ENCODE data around the gene BTBD9. TPM values are rescaled to one million over a fixed set of nuclear protein-coding genes. Genes with fewer than 3 reads are reported as not detected.

The BTBD9 gene
- 4.2 TPM for polyA plus RNA-seq (2013, experiment 1 of 2)
- 4.4 TPM for polyA plus RNA-seq (2013, experiment 2 of 2)

GRCh38 chr6:38639498-38640215 lies at the start of gene BTBD9:
BTBD9 (minus strand) TSS chr6:38639929.
- no peaks in the 10 kb centered on the region for H3K27me3 ChIP-seq (ENCODE audit: control insufficient read depth in 1 of 2, insufficient read depth in 1 of 2, low read length in 2 of 2)

GRCh38 chr6:38688579-38689087 lies 48.9 kb upstream of the BTBD9 start:
- Histone ChIP-seq H2BK12ac (ENCODE audit: low read length in 2 of 2) (no peak overlapping the region), H3K79me1 (replicated peaks; ENCODE audit: low read length, poor library complexity, severe bottlenecking) (peaks cover 16% of the 10 kb centered on the region), H4K8ac (ENCODE audit: low read length) (no peak overlapping the region), H2BK120ac (ENCODE audit: low read depth, low read length) (no peak overlapping the region), H2BK15ac (ENCODE audit: low read depth, poor library complexity, severe bottlenecking) (no peak overlapping the region), H4K91ac (ENCODE audit: low read length) (no peak overlapping the region), H3K36me3 (ENCODE audit: control insufficient read depth in 1 of 2, insufficient read depth in 2 of 2, low read depth in 1 of 2, low read length in 2 of 2) (peaks cover 3 to 16% of the 10 kb centered on the region in 2 experiments), H3K14ac (ENCODE audit: low read length in 2 of 2) (peak overlapping the region in 1 of 2 experiments; percentile 38), H3K4me2 (ENCODE audit: low read length, poor library complexity, severe bottlenecking) (no peak overlapping the region), H3K4me3 (ENCODE audit: insufficient read depth in 1 of 2, low read depth in 1 of 2, low read length in 2 of 2) (no peak overlapping the region), H3K27ac (ENCODE audit: low read length, poor library complexity, severe bottlenecking) (no peak overlapping the region), H2AFZ (ENCODE audit: low read depth, low read length) (no peak overlapping the region), H3K18ac (ENCODE audit: low read depth in 1 of 2, low read length in 2 of 2) (no peak overlapping the region), H3K23ac (ENCODE audit: low read length in 2 of 2) (no peak overlapping the region), H2AK5ac (ENCODE audit: low read length, severe bottlenecking) (no peak overlapping the region), H3K4me1 (ENCODE audit: control insufficient read depth, insufficient read depth, low read depth, low read length) (peaks cover 2% of the 10 kb centered on the region), H2BK5ac (ENCODE audit: low read depth, low read length, poor library complexity, severe bottlenecking) (no peak overlapping the region), H3K27me3 (ENCODE audit: control insufficient read depth in 1 of 2, insufficient read depth in 1 of 2, low read length in 2 of 2) (no peaks in the 10 kb centered on the region), H3K4ac (ENCODE audit: low read depth in 1 of 2, low read length in 2 of 2) (no peak overlapping the region), H3K9ac (ENCODE audit: low read length) (no peak overlapping the region), H3K9me3 (ENCODE audit: control insufficient read depth, low read length) (no peaks in the 10 kb centered on the region)
- DNase-seq = no peak
- 99% methylated on average over 6 of the region's 6 CpGs for WGBS

More at GRCh38 chr6:38639498-38640215, at the start of gene BTBD9:
- Histone ChIP-seq H3K14ac (ENCODE audit: low read length in 2 of 2) (peak within 1 kb of the TSS; percentile 62 to 92), H3K4me1 (ENCODE audit: control insufficient read depth, insufficient read depth, low read depth, low read length) (peaks cover 6% of the 10 kb centered on the region), H3K4me3 (ENCODE audit: insufficient read depth in 1 of 2, low read depth in 1 of 2, low read length in 2 of 2) (peak within 1 kb of the TSS; percentile 94 to 97), H3K4me2 (ENCODE audit: low read length, poor library complexity, severe bottlenecking) (peak within 1 kb of the TSS; percentile 73), H3K9me3 (ENCODE audit: control insufficient read depth, low read length) (no peaks in the 10 kb centered on the region), H3K27ac (ENCODE audit: low read length, poor library complexity, severe bottlenecking) (peak within 1 kb of the TSS; percentile 59), H3K18ac (ENCODE audit: low read depth in 1 of 2, low read length in 2 of 2) (peak within 1 kb of the TSS; percentile 94 to 95), H2BK15ac (ENCODE audit: low read depth, poor library complexity, severe bottlenecking) (peak within 1 kb of the TSS; percentile 96), H3K79me1 (replicated peaks; ENCODE audit: low read length, poor library complexity, severe bottlenecking) (peaks cover 21% of the 10 kb centered on the region), H3K4ac (ENCODE audit: low read depth in 1 of 2, low read length in 2 of 2) (peak within 1 kb of the TSS; percentile 79 to 94), H3K23ac (ENCODE audit: low read length in 2 of 2) (no peak within 1 kb of the TSS), H2AFZ (ENCODE audit: low read depth, low read length) (peak within 1 kb of the TSS; percentile 94), H2BK120ac (ENCODE audit: low read depth, low read length) (peak within 1 kb of the TSS; percentile 95), H2AK5ac (ENCODE audit: low read length, severe bottlenecking) (peak within 1 kb of the TSS; percentile 26), H3K36me3 (ENCODE audit: control insufficient read depth in 1 of 2, insufficient read depth in 2 of 2, low read depth in 1 of 2, low read length in 2 of 2) (no peaks in the 10 kb centered on the region), H3K9ac (ENCODE audit: low read length) (peak within 1 kb of the TSS; percentile 98), H2BK12ac (ENCODE audit: low read length in 2 of 2) (peak within 1 kb of the TSS in 1 of 2 experiments; percentile 80), H4K91ac (ENCODE audit: low read length) (peak within 1 kb of the TSS; percentile 95), H4K8ac (ENCODE audit: low read length) (peak within 1 kb of the TSS; percentile 98), H2BK5ac (ENCODE audit: low read depth, low read length, poor library complexity, severe bottlenecking) (peak within 1 kb of the TSS; percentile 49)
- under 1% methylated on average over 66 of the region's 82 CpGs for WGBS
- DNase-seq = peak; percentile 89

GRCh38 chr6:38687549-38687948 lies 47.8 kb upstream of the BTBD9 start:
- Histone ChIP-seq H2AK5ac (ENCODE audit: low read length, severe bottlenecking) (no peak overlapping the region), H2BK5ac (ENCODE audit: low read depth, low read length, poor library complexity, severe bottlenecking) (no peak overlapping the region), H3K9ac (ENCODE audit: low read length) (no peak overlapping the region), H4K91ac (ENCODE audit: low read length) (no peak overlapping the region), H3K79me1 (replicated peaks; ENCODE audit: low read length, poor library complexity, severe bottlenecking) (peaks cover 16% of the 10 kb centered on the region), H3K4me3 (ENCODE audit: insufficient read depth in 1 of 2, low read depth in 1 of 2, low read length in 2 of 2) (no peak overlapping the region), H3K27ac (ENCODE audit: low read length, poor library complexity, severe bottlenecking) (no peak overlapping the region), H2BK15ac (ENCODE audit: low read depth, poor library complexity, severe bottlenecking) (no peak overlapping the region), H3K9me3 (ENCODE audit: control insufficient read depth, low read length) (no peaks in the 10 kb centered on the region), H3K4ac (ENCODE audit: low read depth in 1 of 2, low read length in 2 of 2) (no peak overlapping the region), H2BK120ac (ENCODE audit: low read depth, low read length) (no peak overlapping the region), H3K4me2 (ENCODE audit: low read length, poor library complexity, severe bottlenecking) (no peak overlapping the region), H2BK12ac (ENCODE audit: low read length in 2 of 2) (no peak overlapping the region), H3K36me3 (ENCODE audit: control insufficient read depth in 1 of 2, insufficient read depth in 2 of 2, low read depth in 1 of 2, low read length in 2 of 2) (peaks cover 3 to 26% of the 10 kb centered on the region in 2 experiments), H3K23ac (ENCODE audit: low read length in 2 of 2) (no peak overlapping the region), H3K14ac (ENCODE audit: low read length in 2 of 2) (no peak overlapping the region), H3K4me1 (ENCODE audit: control insufficient read depth, insufficient read depth, low read depth, low read length) (peaks cover 2% of the 10 kb centered on the region), H2AFZ (ENCODE audit: low read depth, low read length) (no peak overlapping the region), H4K8ac (ENCODE audit: low read length) (no peak overlapping the region), H3K18ac (ENCODE audit: low read depth in 1 of 2, low read length in 2 of 2) (no peak overlapping the region), H3K27me3 (ENCODE audit: control insufficient read depth in 1 of 2, insufficient read depth in 1 of 2, low read length in 2 of 2) (no peaks in the 10 kb centered on the region)
- no peak for DNase-seq
- 100% methylated on average over 1 of the region's 1 CpG for WGBS

- no peak overlapping the region for H2BK12ac ChIP-seq (ENCODE audit: low read length in 2 of 2)
- H3K79me1 ChIP-seq (replicated peaks; ENCODE audit: low read length, poor library complexity, severe bottlenecking) = peaks cover 16% of the 10 kb centered on the region
- H3K23ac ChIP-seq (ENCODE audit: low read length in 2 of 2) = no peak overlapping the region
- no peak overlapping the region for H4K91ac ChIP-seq (ENCODE audit: low read length)
- no peak overlapping the region for H4K8ac ChIP-seq (ENCODE audit: low read length)
- H2BK5ac ChIP-seq (ENCODE audit: low read depth, low read length, poor library complexity, severe bottlenecking) = no peak overlapping the region
- H2BK15ac ChIP-seq (ENCODE audit: low read depth, poor library complexity, severe bottlenecking) = no peak overlapping the region
- peaks cover 3 to 31% of the 10 kb centered on the region in 2 experiments for H3K36me3 ChIP-seq (ENCODE audit: control insufficient read depth in 1 of 2, insufficient read depth in 2 of 2, low read depth in 1 of 2, low read length in 2 of 2)
- no peaks in the 10 kb centered on the region for H3K9me3 ChIP-seq (ENCODE audit: control insufficient read depth, low read length)
- peaks cover 2% of the 10 kb centered on the region for H3K4me1 ChIP-seq (ENCODE audit: control insufficient read depth, insufficient read depth, low read depth, low read length)
- H3K27ac ChIP-seq (ENCODE audit: low read length, poor library complexity, severe bottlenecking) = no peak overlapping the region
- H3K4me2 ChIP-seq (ENCODE audit: low read length, poor library complexity, severe bottlenecking) = no peak overlapping the region
- H3K14ac ChIP-seq (ENCODE audit: low read length in 2 of 2) = no peak overlapping the region
- H2AFZ ChIP-seq (ENCODE audit: low read depth, low read length) = no peak overlapping the region
- no peak overlapping the region for H3K9ac ChIP-seq (ENCODE audit: low read length)
- no peak overlapping the region for H2BK120ac ChIP-seq (ENCODE audit: low read depth, low read length)
- H3K18ac ChIP-seq (ENCODE audit: low read depth in 1 of 2, low read length in 2 of 2) = no peak overlapping the region
- no peak overlapping the region for H2AK5ac ChIP-seq (ENCODE audit: low read length, severe bottlenecking)
- no peak overlapping the region for H3K4me3 ChIP-seq (ENCODE audit: insufficient read depth in 1 of 2, low read depth in 1 of 2, low read length in 2 of 2)
- 95% methylated on average over 2 of the region's 2 CpGs for WGBS
- DNase-seq = no peak
- H3K4ac ChIP-seq (ENCODE audit: low read depth in 1 of 2, low read length in 2 of 2) = no peak overlapping the region
- no peaks in the 10 kb centered on the region for H3K27me3 ChIP-seq (ENCODE audit: control insufficient read depth in 1 of 2, insufficient read depth in 1 of 2, low read length in 2 of 2)
These were observed 47.3 kb upstream of the BTBD9 start for GRCh38 chr6:38687043-38687353.

Measured in mesenchymal stem cell (in vitro differentiated cells and primary cell).